GM23248 (cell line): ENCODE results near the gene ICAM5. TPM values are rescaled to one million over a fixed set of nuclear protein-coding genes. Genes with fewer than 3 reads are reported as not detected.
A peak's percentile ranks its signal among the peaks of the same experiment; 100 is the strongest.

ENCODE experiments used
- DNase-seq: peaks from one replicate; pipeline ENCODE4 v3.0.0-alpha.2; 2015
- H2AFZ ChIP-seq: fragments of 200-600 bp; sonication (generic); 2 replicates; pipeline ENCODE4 v1.6.1; 2016; ENCODE audit warnings: antibody characterized with exemption
- H3F3A ChIP-seq: fragments of 200-600 bp; sonication (generic); 2 replicates; pipeline ENCODE4 v1.6.1; 2016; ENCODE audit warnings: mild to moderate bottlenecking, antibody characterized with exemption, mixed run types; ENCODE audit not compliant: insufficient read depth
- H3K27ac ChIP-seq: fragments of 200-600 bp; sonication (generic); 2 replicates; pipeline ENCODE4 v1.5.1; 2016; ENCODE audit warnings: mild to moderate bottlenecking
- H3K27me3 ChIP-seq: fragments of 200-600 bp; sonication (generic); replicated peaks from 2 replicates; pipeline ENCODE4 v1.6.1; 2016; ENCODE audit warnings: mild to moderate bottlenecking; ENCODE audit not compliant: insufficient read depth
- H3K36me3 ChIP-seq: fragments of 200-600 bp; sonication (generic); 2 replicates; pipeline ENCODE4 v1.6.1; 2016; ENCODE audit warnings: low read depth, mild to moderate bottlenecking
- H3K4me1 ChIP-seq: fragments of 200-600 bp; sonication (generic); 2 replicates; pipeline ENCODE4 v1.6.1; 2016; ENCODE audit warnings: mild to moderate bottlenecking; ENCODE audit not compliant: insufficient read depth
- H3K4me2 ChIP-seq: fragments of 200-600 bp; sonication (generic); one replicate; pipeline ENCODE4 v1.6.1; 2016; ENCODE audit warnings: mild to moderate bottlenecking; ENCODE audit not compliant: unreplicated experiment
- H3K4me3 ChIP-seq: fragments of 200-600 bp; sonication (generic); 2 replicates; pipeline ENCODE4 v1.5.1; 2016; ENCODE audit warnings: mild to moderate bottlenecking
- H3K79me2 ChIP-seq: fragments of 200-600 bp; sonication (generic); 2 replicates; pipeline ENCODE4 v1.6.1; 2016; ENCODE audit warnings: mild to moderate bottlenecking; ENCODE audit not compliant: insufficient read depth
- H3K9ac ChIP-seq: fragments of 200-600 bp; sonication (generic); 2 replicates; pipeline ENCODE4 v1.6.1; 2016; ENCODE audit warnings: mild to moderate bottlenecking
- H3K9me2 ChIP-seq: fragments of 200-600 bp; sonication (generic); 2 replicates; pipeline ENCODE4 v1.6.1; 2016; ENCODE audit warnings: mixed run types, mild to moderate bottlenecking, moderate library complexity; ENCODE audit not compliant: insufficient read depth
- H3K9me3 ChIP-seq: fragments of 200-600 bp; sonication (generic); one replicate; pipeline ENCODE4 v1.6.1; 2017; ENCODE audit warnings: low read depth
- H4K20me1 ChIP-seq: fragments of 200-600 bp; sonication (generic); 2 replicates; pipeline ENCODE4 v1.6.0; 2016; ENCODE audit not compliant: insufficient read depth
- EZH2 ChIP-seq: fragments of 200-600 bp; sonication (generic); IDR thresholded peaks from 2 replicates; pipeline ENCODE4 v1.6.1; 2018; ENCODE audit warnings: antibody characterized with exemption, mild to moderate bottlenecking; ENCODE audit not compliant: insufficient read depth, poor library complexity, severe bottlenecking
- EZH2phosphoT487 ChIP-seq: fragments of 200-600 bp; sonication (generic); IDR thresholded peaks from 2 replicates; pipeline ENCODE4 v1.6.1; 2018; ENCODE audit warnings: antibody characterized with exemption, moderate library complexity, mild to moderate bottlenecking, low read depth; ENCODE audit not compliant: insufficient read depth
- WGBS, 2 experiments: methylation state at CpG; one replicate each; pipeline ENCODE4 v1.1.6; 2015 to 2017; ENCODE audit warnings: low lambda C conversion rate in 2 of 2, low coverage in 1 of 2; ENCODE audit errors: missing lambda C conversion rate in 2 of 2; 5-methylcytosine and 5-hydroxymethylcytosine counted together
- in situ Hi-C: fragments of 300-500 bp; cut with MboI; formaldehyde crosslinking; loops from 2 replicates; pipeline ENCODE4 v1.15.0; 2020
- polyA plus RNA-seq: library from polyadenylated mRNA; unstranded; fragments of >200 nt; fragmentation: Nextera tagmentation; extraction: Ambion mirVana; gene quantifications from 2 replicates; pipeline ENCODE4 v1.2.1, GENCODE V29; 2016
- total RNA-seq: library from RNA; depleted of rRNA; stranded (reverse); fragments of >200 nt; shearing (Covaris generic); gene quantifications from 2 replicates; pipeline ENCODE4 v1.2.3, GENCODE V29; 2014

ICAM5 gene
- total and polyA plus RNA-seq, 2 experiments from 2014 or later: 9.8 to 48.7 TPM

GRCh38 chr19:10271543-10272086 is 18.1 kb upstream of the ICAM5 start:
- H3K79me2 ChIP-seq: no peaks in the 10 kb centered on the region
- H3F3A ChIP-seq: no peaks in the 10 kb centered on the region
- in situ Hi-C loops: loop anchor here (5.0 kb wide), 1 partner anchor 116 kb away; no protein-coding TSS in a partner anchor
- H3K27me3 ChIP-seq: no peaks in the 10 kb centered on the region
- peak overlapping the region; percentile 5; the same call in 1 of the 2 replicates for H2AFZ ChIP-seq
- H3K4me1 ChIP-seq: no peaks in the 10 kb centered on the region
- H3K9me3 ChIP-seq: no peaks in the 10 kb centered on the region
- peak overlapping the region; percentile 73 for H3K9ac ChIP-seq
- H3K4me2 ChIP-seq: peak overlapping the region; percentile 69
- WGBS, 2 experiments: 39 to 41% methylated on average over 12 of the region's 12 CpGs
- H3K4me3 ChIP-seq: peak overlapping the region; percentile 58
- no peaks in the 10 kb centered on the region for H3K36me3 ChIP-seq
- no peak overlapping the region for H3K27ac ChIP-seq
- peak; percentile 58 for DNase-seq
- TF ChIP-seq EZH2 (no peak), EZH2phosphoT487 (no peak)
- H3K9me2 ChIP-seq: no peaks in the 10 kb centered on the region
- no peaks in the 10 kb centered on the region for H4K20me1 ChIP-seq

DNA sequence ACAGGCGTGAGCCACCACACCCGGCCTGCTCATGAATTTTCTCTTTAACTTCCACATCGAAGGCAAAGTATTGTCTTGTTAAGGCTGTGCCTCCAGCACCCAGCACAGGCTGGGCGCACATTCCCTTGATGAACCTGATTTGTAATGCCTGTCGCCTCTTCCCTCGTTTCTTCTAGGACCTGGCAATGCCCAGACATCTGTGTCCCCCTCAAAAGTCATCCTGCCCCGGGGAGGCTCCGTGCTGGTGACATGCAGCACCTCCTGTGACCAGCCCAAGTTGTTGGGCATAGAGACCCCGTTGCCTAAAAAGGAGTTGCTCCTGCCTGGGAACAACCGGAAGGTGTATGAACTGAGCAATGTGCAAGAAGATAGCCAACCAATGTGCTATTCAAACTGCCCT is 15.2 kb upstream of the ICAM5 start:
- DNase-seq: no peak
- no peak overlapping the region for H3K4me2 ChIP-seq
- no peak overlapping the region for H2AFZ ChIP-seq
- H3K4me1 ChIP-seq: no peaks in the 10 kb centered on the region
- H3K9me3 ChIP-seq: no peaks in the 10 kb centered on the region
- in situ Hi-C loops: loop anchor here (5.0 kb wide), 1 partner anchor 113 kb away; no protein-coding TSS in a partner anchor
- no peak overlapping the region for H3K4me3 ChIP-seq
- 78 to 81% methylated on average over 10 of the region's 10 CpGs for WGBS, 2 experiments
- no peak overlapping the region for H3K9ac ChIP-seq
- no peak overlapping the region for H3K27ac ChIP-seq
- H4K20me1 ChIP-seq: no peaks in the 10 kb centered on the region
- no peaks in the 10 kb centered on the region for H3K9me2 ChIP-seq
- peaks cover 3% of the 10 kb centered on the region; the same call in 1 of the 2 replicates for H3F3A ChIP-seq
- H3K36me3 ChIP-seq: no peaks in the 10 kb centered on the region
- H3K27me3 ChIP-seq: no peaks in the 10 kb centered on the region
- TF ChIP-seq EZH2 (no peak), EZH2phosphoT487 (no peak)
- no peaks in the 10 kb centered on the region for H3K79me2 ChIP-seq

GRCh38 chr19:10277795-10278589 is 11.8 kb upstream of the ICAM5 start:
- WGBS, 2 experiments: 93% methylated on average over 9 of the region's 9 CpGs
- no peak overlapping the region for H2AFZ ChIP-seq
- no peaks in the 10 kb centered on the region for H3K9me2 ChIP-seq
- no peaks in the 10 kb centered on the region for H3K79me2 ChIP-seq
- no peaks in the 10 kb centered on the region for H3K9me3 ChIP-seq
- no peaks in the 10 kb centered on the region for H3K27me3 ChIP-seq
- no peak for TF ChIP-seq EZH2
- no peak for TF ChIP-seq EZH2phosphoT487
- no peaks in the 10 kb centered on the region for H3K36me3 ChIP-seq
- H3K4me2 ChIP-seq: no peak overlapping the region
- no peak overlapping the region for H3K9ac ChIP-seq
- H3K4me3 ChIP-seq: no peak overlapping the region
- H4K20me1 ChIP-seq: no peaks in the 10 kb centered on the region
- H3K27ac ChIP-seq: no peak overlapping the region
- in situ Hi-C loops: no loop called here
- no peaks in the 10 kb centered on the region for H3K4me1 ChIP-seq
- DNase-seq: no peak
- H3F3A ChIP-seq: peaks cover 3% of the 10 kb centered on the region; the same call in 1 of the 2 replicates

GRCh38 chr19:10278935-10279334 is 10.8 kb upstream of the ICAM5 start:
- Histone ChIP-seq H3K36me3 (no peaks in the 10 kb centered on the region), H3K79me2 (no peaks in the 10 kb centered on the region), H3K4me2 (no peak overlapping the region), H3K9ac (no peak overlapping the region), H2AFZ (no peak overlapping the region), H4K20me1 (no peaks in the 10 kb centered on the region), H3K27ac (no peak overlapping the region), H3F3A (peaks cover 3% of the 10 kb centered on the region; the same call in 1 of the 2 replicates), H3K4me1 (no peaks in the 10 kb centered on the region), H3K27me3 (no peaks in the 10 kb centered on the region), H3K9me3 (no peaks in the 10 kb centered on the region), H3K9me2 (no peaks in the 10 kb centered on the region), H3K4me3 (no peak overlapping the region)
- no peak for TF ChIP-seq EZH2
- no peak for TF ChIP-seq EZH2phosphoT487
- in situ Hi-C loops: no loop called here
- no peak for DNase-seq
- 50 to 55% methylated on average over 1 of the region's 1 CpG for WGBS, 2 experiments
